ENCODE measurements around the gene NCBP3.

The NCBP3 gene

GRCh38 chr17:3815925-3816324 lies 30.1 kb downstream of the NCBP3 start:
- ChIA-PET CTCF (interaction anchor here (0.6 to 3.5 kb wide), 3 partner anchors 12 to 78 kb away, joined by 4 to 37 read pairs (median 23); no protein-coding TSS in a partner anchor), POLR2A (no interaction called here)

DNA sequence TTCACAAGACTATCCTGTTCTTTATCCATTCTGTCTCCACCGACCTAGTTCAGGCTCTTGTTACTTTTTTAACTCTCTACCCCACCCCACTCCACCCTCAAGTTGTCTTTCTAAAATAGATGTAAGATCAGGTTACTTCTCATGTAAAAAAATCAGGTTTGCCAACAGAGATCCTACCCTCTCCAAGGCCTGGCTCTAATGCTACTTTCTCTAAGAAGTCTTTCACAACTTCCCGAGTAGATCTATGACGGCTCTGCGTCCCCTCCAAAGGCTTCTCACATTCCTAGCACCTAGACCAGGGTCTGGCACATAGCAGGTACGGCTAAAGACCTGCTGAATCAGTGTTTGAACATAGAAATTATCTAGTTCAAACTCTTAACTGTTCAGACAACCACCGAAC lies 30.9 kb downstream of the NCBP3 start:
- CTCF ChIA-PET: interaction anchor here (0.7 to 3.5 kb wide), 6 partner anchors 9 to 257 kb away, joined by 3 to 37 read pairs (median 4); no protein-coding TSS in a partner anchor
- Histone ChIP-seq H3K4me1 (ENCODE audit: control insufficient read depth, insufficient read depth, low read length) (no peaks in the 10 kb centered on the region), H3K27ac (ENCODE audit: extremely low read depth, low read depth, low read length) (no peak overlapping the region), H3K36me3 (ENCODE audit: control insufficient read depth in 2 of 2, insufficient read depth in 1 of 2, low read length in 2 of 2) (peaks cover 67 to 97% of the 10 kb centered on the region in 2 experiments), H3K4me3 (ENCODE audit: low read depth, low read length) (no peak overlapping the region), H3K9me3 (ENCODE audit: control insufficient read depth, insufficient read depth, low read depth, low read length) (no peaks in the 10 kb centered on the region)
- POLR2A ChIA-PET: no interaction called here
- no peak for TF ChIP-seq ZNF677 (tag by site-specific recombination; IDR thresholded peaks at IDR 0.05)
- no peak for TF ChIP-seq HOXD13 (CRISPR knock-in tag; IDR thresholded peaks at IDR 0.05; ENCODE audit: borderline replicate concordance)
- TF ChIP-seq KLF1 (tag by site-specific recombination; IDR thresholded peaks at IDR 0.05): no peak
- TF ChIP-seq ZNF37A (tag by site-specific recombination; IDR thresholded peaks at IDR 0.05): no peak
- TF ChIP-seq ZNF221 (tag by site-specific recombination; IDR thresholded peaks at IDR 0.05; ENCODE audit: borderline replicate concordance): no peak
- no peak for TF ChIP-seq ZNF16 (tag by site-specific recombination; IDR thresholded peaks at IDR 0.05; ENCODE audit: low read depth)
- TF ChIP-seq, protein P1, sequence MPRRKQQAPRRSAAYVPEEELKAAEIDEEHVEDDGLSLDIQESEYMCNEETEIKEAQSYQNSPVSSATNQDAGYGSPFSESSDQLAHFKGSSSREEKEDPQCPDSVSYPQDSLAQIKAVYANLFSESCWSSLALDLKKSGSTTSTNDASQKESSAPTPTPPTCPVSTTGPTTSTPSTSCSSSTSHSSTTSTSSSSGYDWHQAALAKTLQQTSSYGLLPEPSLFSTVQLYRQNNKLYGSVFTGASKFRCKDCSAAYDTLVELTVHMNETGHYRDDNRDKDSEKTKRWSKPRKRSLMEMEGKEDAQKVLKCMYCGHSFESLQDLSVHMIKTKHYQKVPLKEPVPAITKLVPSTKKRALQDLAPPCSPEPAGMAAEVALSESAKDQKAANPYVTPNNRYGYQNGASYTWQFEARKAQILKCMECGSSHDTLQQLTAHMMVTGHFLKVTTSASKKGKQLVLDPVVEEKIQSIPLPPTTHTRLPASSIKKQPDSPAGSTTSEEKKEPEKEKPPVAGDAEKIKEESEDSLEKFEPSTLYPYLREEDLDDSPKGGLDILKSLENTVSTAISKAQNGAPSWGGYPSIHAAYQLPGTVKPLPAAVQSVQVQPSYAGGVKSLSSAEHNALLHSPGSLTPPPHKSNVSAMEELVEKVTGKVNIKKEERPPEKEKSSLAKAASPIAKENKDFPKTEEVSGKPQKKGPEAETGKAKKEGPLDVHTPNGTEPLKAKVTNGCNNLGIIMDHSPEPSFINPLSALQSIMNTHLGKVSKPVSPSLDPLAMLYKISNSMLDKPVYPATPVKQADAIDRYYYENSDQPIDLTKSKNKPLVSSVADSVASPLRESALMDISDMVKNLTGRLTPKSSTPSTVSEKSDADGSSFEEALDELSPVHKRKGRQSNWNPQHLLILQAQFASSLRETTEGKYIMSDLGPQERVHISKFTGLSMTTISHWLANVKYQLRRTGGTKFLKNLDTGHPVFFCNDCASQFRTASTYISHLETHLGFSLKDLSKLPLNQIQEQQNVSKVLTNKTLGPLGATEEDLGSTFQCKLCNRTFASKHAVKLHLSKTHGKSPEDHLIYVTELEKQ (tag by site-specific recombination; IDR thresholded peaks at IDR 0.05; ENCODE audit: borderline replicate concordance): no peak
- TF ChIP-seq ZFP41 (tag by site-specific recombination; IDR thresholded peaks at IDR 0.05; ENCODE audit: borderline replicate concordance): no peak
- no peak for TF ChIP-seq ZBTB48 (tag by site-specific recombination; IDR thresholded peaks at IDR 0.05)
- TF ChIP-seq HOXA7 (CRISPR knock-in tag; IDR thresholded peaks at IDR 0.05; ENCODE audit: borderline replicate concordance): no peak
- TF ChIP-seq, protein P2, sequence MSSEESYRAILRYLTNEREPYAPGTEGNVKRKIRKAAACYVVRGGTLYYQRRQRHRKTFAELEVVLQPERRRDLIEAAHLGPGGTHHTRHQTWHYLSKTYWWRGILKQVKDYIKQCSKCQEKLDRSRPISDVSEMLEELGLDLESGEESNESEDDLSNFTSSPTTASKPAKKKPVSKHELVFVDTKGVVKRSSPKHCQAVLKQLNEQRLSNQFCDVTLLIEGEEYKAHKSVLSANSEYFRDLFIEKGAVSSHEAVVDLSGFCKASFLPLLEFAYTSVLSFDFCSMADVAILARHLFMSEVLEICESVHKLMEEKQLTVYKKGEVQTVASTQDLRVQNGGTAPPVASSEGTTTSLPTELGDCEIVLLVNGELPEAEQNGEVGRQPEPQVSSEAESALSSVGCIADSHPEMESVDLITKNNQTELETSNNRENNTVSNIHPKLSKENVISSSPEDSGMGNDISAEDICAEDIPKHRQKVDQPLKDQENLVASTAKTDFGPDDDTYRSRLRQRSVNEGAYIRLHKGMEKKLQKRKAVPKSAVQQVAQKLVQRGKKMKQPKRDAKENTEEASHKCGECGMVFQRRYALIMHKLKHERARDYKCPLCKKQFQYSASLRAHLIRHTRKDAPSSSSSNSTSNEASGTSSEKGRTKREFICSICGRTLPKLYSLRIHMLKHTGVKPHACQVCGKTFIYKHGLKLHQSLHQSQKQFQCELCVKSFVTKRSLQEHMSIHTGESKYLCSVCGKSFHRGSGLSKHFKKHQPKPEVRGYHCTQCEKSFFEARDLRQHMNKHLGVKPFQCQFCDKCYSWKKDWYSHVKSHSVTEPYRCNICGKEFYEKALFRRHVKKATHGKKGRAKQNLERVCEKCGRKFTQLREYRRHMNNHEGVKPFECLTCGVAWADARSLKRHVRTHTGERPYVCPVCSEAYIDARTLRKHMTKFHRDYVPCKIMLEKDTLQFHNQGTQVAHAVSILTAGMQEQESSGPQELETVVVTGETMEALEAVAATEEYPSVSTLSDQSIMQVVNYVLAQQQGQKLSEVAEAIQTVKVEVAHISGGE (tag by site-specific recombination; conservative IDR thresholded peaks at IDR 0.05; ENCODE audit: low read depth): no peak
- TF ChIP-seq MZF1 (tag by site-specific recombination; IDR thresholded peaks at IDR 0.05; ENCODE audit: borderline replicate concordance): no peak
- TF ChIP-seq ZNF239 (tag by site-specific recombination; IDR thresholded peaks at IDR 0.05): no peak
- TF ChIP-seq, protein P3, sequence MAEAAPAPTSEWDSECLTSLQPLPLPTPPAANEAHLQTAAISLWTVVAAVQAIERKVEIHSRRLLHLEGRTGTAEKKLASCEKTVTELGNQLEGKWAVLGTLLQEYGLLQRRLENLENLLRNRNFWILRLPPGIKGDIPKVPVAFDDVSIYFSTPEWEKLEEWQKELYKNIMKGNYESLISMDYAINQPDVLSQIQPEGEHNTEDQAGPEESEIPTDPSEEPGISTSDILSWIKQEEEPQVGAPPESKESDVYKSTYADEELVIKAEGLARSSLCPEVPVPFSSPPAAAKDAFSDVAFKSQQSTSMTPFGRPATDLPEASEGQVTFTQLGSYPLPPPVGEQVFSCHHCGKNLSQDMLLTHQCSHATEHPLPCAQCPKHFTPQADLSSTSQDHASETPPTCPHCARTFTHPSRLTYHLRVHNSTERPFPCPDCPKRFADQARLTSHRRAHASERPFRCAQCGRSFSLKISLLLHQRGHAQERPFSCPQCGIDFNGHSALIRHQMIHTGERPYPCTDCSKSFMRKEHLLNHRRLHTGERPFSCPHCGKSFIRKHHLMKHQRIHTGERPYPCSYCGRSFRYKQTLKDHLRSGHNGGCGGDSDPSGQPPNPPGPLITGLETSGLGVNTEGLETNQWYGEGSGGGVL (tag by site-specific recombination; IDR thresholded peaks at IDR 0.05): no peak
- TF ChIP-seq ZNF791 (tag by site-specific recombination; IDR thresholded peaks at IDR 0.05): no peak
- TF ChIP-seq ZNF324 (tag by site-specific recombination; IDR thresholded peaks at IDR 0.05): no peak
- no peak for TF ChIP-seq HIC1 (tag by site-specific recombination; IDR thresholded peaks at IDR 0.05)
- no peak for TF ChIP-seq ZNF624 (tag by site-specific recombination; IDR thresholded peaks at IDR 0.05)

More at GRCh38 chr17:3815925-3816324, 30.1 kb downstream of the NCBP3 start:
- no peaks in the 10 kb centered on the region for H3K4me1 ChIP-seq (ENCODE audit: control insufficient read depth, insufficient read depth, low read length)
- TF ChIP-seq ZBTB21 (tag by site-specific recombination; IDR thresholded peaks at IDR 0.05) (no peak), SALL2 (tag by site-specific recombination; IDR thresholded peaks at IDR 0.05; ENCODE audit: borderline replicate concordance) (no peak), ZNF354C (tag by site-specific recombination; IDR thresholded peaks at IDR 0.05; ENCODE audit: borderline replicate concordance, low read depth) (no peak), ZNF521 (tag by site-specific recombination; IDR thresholded peaks at IDR 0.05) (no peak), ZNF350 (tag by site-specific recombination; IDR thresholded peaks at IDR 0.05) (no peak), ZBTB7A (tag by site-specific recombination; IDR thresholded peaks at IDR 0.05; ENCODE audit: low read depth) (no peak)
- H3K4me3 ChIP-seq (ENCODE audit: low read depth, low read length): no peak overlapping the region
- H3K36me3 ChIP-seq (ENCODE audit: control insufficient read depth in 2 of 2, insufficient read depth in 1 of 2, low read length in 2 of 2): peaks cover 75 to 97% of the 10 kb centered on the region in 2 experiments
- H3K9me3 ChIP-seq (ENCODE audit: control insufficient read depth, insufficient read depth, low read depth, low read length): no peaks in the 10 kb centered on the region
- H3K27ac ChIP-seq (ENCODE audit: extremely low read depth, low read depth, low read length): no peak overlapping the region

All from HEK293 (cell line).